Dermis microvascular lymphatic vessel endothelial cell (primary cell): Measurements from ENCODE around the gene GUCY1A2. TPM values are rescaled to one million over a fixed set of nuclear protein-coding genes. Genes with fewer than 3 reads are reported as not detected.

ENCODE experiments used
- DNase-seq, 2 donors: peaks; one replicate each; pipeline versions ENCODE4 v3.0.0 to v3.0.0-alpha.2; 2010; ENCODE audit warnings: low read depth in 2 of 2
- total RNA-seq: library from RNA; depleted of rRNA; stranded (reverse); fragments of >200 nt; gene quantifications from 2 replicates; pipeline ENCODE4 v1.2.1, GENCODE V29; 2014

The GUCY1A2 gene
- total RNA-seq, 1 donor from 2014 or later = under 0.01 TPM

- DNase-seq = no peak
These were observed 257.0 kb downstream of the GUCY1A2 start for GRCh38 chr11:106761240-106761639.

- DNase-seq = no peak
These were observed 270.2 kb downstream of the GUCY1A2 start for GRCh38 chr11:106748059-106748458.

GRCh38 chr11:106745941-106746340 is 272.3 kb downstream of the GUCY1A2 start:
- DNase-seq = no peak

- no peak for DNase-seq
These were observed 284.6 kb downstream of the GUCY1A2 start for GRCh38 chr11:106733635-106734034.

GRCh38 chr11:106728859-106729258 is 289.4 kb downstream of the GUCY1A2 start:
- no peak for DNase-seq

GRCh38 chr11:106728379-106728778 is 289.9 kb downstream of the GUCY1A2 start:
- no peak for DNase-seq

- DNase-seq = no peak
These were observed 291.0 kb downstream of the GUCY1A2 start for GRCh38 chr11:106727256-106727655.

- DNase-seq = no peak
These were observed 293.9 kb downstream of the GUCY1A2 start for GRCh38 chr11:106724293-106724892.

- no peak for DNase-seq
These were observed 295.2 kb downstream of the GUCY1A2 start for GRCh38 chr11:106723071-106723470.

GRCh38 chr11:106717222-106717621 is 301.1 kb downstream of the GUCY1A2 start:
- DNase-seq = no peak

GRCh38 chr11:106714199-106714598 is 304.1 kb downstream of the GUCY1A2 start:
- no peak for DNase-seq

- no peak for DNase-seq
These were observed 309.9 kb downstream of the GUCY1A2 start for GRCh38 chr11:106708348-106708747.

- peak in 1 of 2 donors; percentile 71 for DNase-seq
These were observed 311.9 kb downstream of the GUCY1A2 start for GRCh38 chr11:106706355-106706754.

- no peak for DNase-seq
These were observed 315.5 kb downstream of the GUCY1A2 start for GRCh38 chr11:106702805-106703204.

GRCh38 chr11:106697058-106697457 is 321.2 kb downstream of the GUCY1A2 start:
- no peak for DNase-seq

- DNase-seq = peak in 1 of 2 donors; percentile 7
These were observed 322.8 kb downstream of the GUCY1A2 start for GRCh38 chr11:106695506-106695905.

GRCh38 chr11:106694501-106694900 is 323.8 kb downstream of the GUCY1A2 start:
- no peak for DNase-seq

GRCh38 chr11:106691807-106692365 is 326.4 kb downstream of the GUCY1A2 start:
- no peak for DNase-seq

GRCh38 chr11:106690923-106691322 is 327.4 kb downstream of the GUCY1A2 start:
- DNase-seq = no peak

GRCh38 chr11:106684944-106685343 is 333.3 kb downstream of the GUCY1A2 start:
- DNase-seq = no peak

GRCh38 chr11:106683435-106683834 is 334.8 kb downstream of the GUCY1A2 start:
- no peak for DNase-seq

GRCh38 chr11:106681435-106681834 is 336.8 kb downstream of the GUCY1A2 start:
- DNase-seq = no peak

- no peak for DNase-seq
These were observed 338.7 kb downstream of the GUCY1A2 start for GRCh38 chr11:106679581-106679980.

- DNase-seq = no peak
These were observed 339.1 kb downstream of the GUCY1A2 start for GRCh38 chr11:106679181-106679580.
